H1 (cell line): Measurements from ENCODE around the gene OR2Y1. TPM values are rescaled to one million over a fixed set of nuclear protein-coding genes. Genes with fewer than 3 reads are reported as not detected.

Source experiments
- CTCF ChIA-PET: fragments of 300-600 bp; sonication (Branson Sonifier 250); formaldehyde crosslinking; loops from one replicate; lab custom pipeline; 2021; ENCODE audit not compliant: partially characterized antibody; lab: Charles Lee
- POLR2A ChIA-PET: fragments of 300-600 bp; sonication (Branson Sonifier 250); formaldehyde crosslinking; loops from one replicate; lab custom pipeline; 2021; ENCODE audit warnings: inconsistent platforms; ENCODE audit not compliant: partially characterized antibody; lab: Charles Lee
- DNase-seq, 2 experiments: peaks; one replicate each; pipeline versions ENCODE4 v3.0.0 to v3.0.0-alpha.2; 2010 to 2022; ENCODE audit warnings: low spot score in 2 of 2, low read depth in 1 of 2, mixed read lengths in 1 of 2
- FAIRE-seq: peaks from 2 replicates; lab custom pipeline; 2011; peaks lifted over from hg19 to GRCh38; lab: Jason Lieb, UNC
- H2AFZ ChIP-seq: 2 replicates; pipeline ENCODE4 v1.8.1; 2012; ENCODE audit warnings: low read length, inconsistent platforms
- H2AK5ac ChIP-seq: 2 replicates; pipeline ENCODE4 v1.6.1; 2013; ENCODE audit warnings: low read depth, low read length
- H2BK120ac ChIP-seq: replicated peaks from 2 replicates; pipeline ENCODE3; 2013; ENCODE audit warnings: low read depth, low read length, inconsistent platforms
- H2BK12ac ChIP-seq: 2 replicates; pipeline ENCODE4 v1.6.1; 2013; ENCODE audit warnings: low read depth, low read length
- H2BK15ac ChIP-seq: 2 replicates; pipeline ENCODE4 v1.6.1; 2013; ENCODE audit warnings: low read length
- H2BK20ac ChIP-seq: 2 replicates; pipeline ENCODE4 v1.6.1; 2013; ENCODE audit warnings: low read length
- H2BK5ac ChIP-seq: 2 replicates; pipeline ENCODE4 v1.6.1; 2013; ENCODE audit warnings: low read depth, low read length
- H3K14ac ChIP-seq: 2 replicates; pipeline ENCODE4 v1.6.1; 2013; ENCODE audit warnings: inconsistent platforms; ENCODE audit not compliant: insufficient read length
- H3K18ac ChIP-seq: 2 replicates; pipeline ENCODE4 v1.6.1; 2013; ENCODE audit warnings: low read length; ENCODE audit errors: extremely low read depth
- H3K23ac ChIP-seq: 2 replicates; pipeline ENCODE4 v1.6.1; 2013; ENCODE audit warnings: inconsistent platforms; ENCODE audit not compliant: insufficient read length
- H3K23me2 ChIP-seq: 2 replicates; pipeline ENCODE4 v1.6.1; 2013; ENCODE audit warnings: low read depth, low read length
- H3K27ac ChIP-seq: 2 replicates; pipeline ENCODE4 v1.6.1; 2011; ENCODE audit warnings: low read depth, low read length, inconsistent platforms
- H3K27me3 ChIP-seq, 4 experiments: replicated peaks in 1 of 4; 1 replicate in 1 of 4; 2 replicates in 3 of 4; pipeline versions ENCODE4 v1.6.1 to v1.8.1; 2011 to 2013; ENCODE audit warnings: low read length in 3 of 4, mild to moderate bottlenecking in 3 of 4, inconsistent platforms in 2 of 4, mixed read lengths in 2 of 4, moderate library complexity in 1 of 4; ENCODE audit not compliant: control insufficient read depth in 3 of 4, insufficient read depth in 3 of 4; ENCODE audit errors: extremely low read depth in 1 of 4
- H3K36me3 ChIP-seq, 4 experiments: 2 replicates each; pipeline versions ENCODE4 v1.6.1 to v1.8.1; 2011 to 2013; ENCODE audit warnings: mild to moderate bottlenecking in 4 of 4, low read length in 3 of 4, moderate library complexity in 2 of 4, control low read depth in 1 of 4, inconsistent platforms in 1 of 4; ENCODE audit not compliant: insufficient read depth in 4 of 4, control insufficient read depth in 2 of 4
- H3K4ac ChIP-seq: replicated peaks from 2 replicates; pipeline ENCODE3; 2013; ENCODE audit warnings: low read length, low read depth, mixed read lengths, inconsistent platforms; ENCODE audit not compliant: insufficient read length
- H3K4me1 ChIP-seq, 4 experiments: replicated peaks in 1 of 4; 1 replicate in 1 of 4; 2 replicates in 3 of 4; pipeline versions ENCODE4 v1.6.1 to v1.8.1; 2011 to 2013; ENCODE audit warnings: low read length in 3 of 4, inconsistent platforms in 2 of 4, mixed read lengths in 1 of 4; ENCODE audit not compliant: insufficient read depth in 4 of 4, control insufficient read depth in 3 of 4
- H3K4me2 ChIP-seq, 2 experiments: 2 replicates each; pipeline versions ENCODE4 v1.6.1 to v1.8.1; 2011 to 2013; ENCODE audit warnings: low read depth in 2 of 2, low read length in 2 of 2, control low read depth in 1 of 2, inconsistent platforms in 1 of 2, mild to moderate bottlenecking in 1 of 2; ENCODE audit not compliant: insufficient read depth in 1 of 2
- H3K4me3 ChIP-seq, 4 experiments: fragments of 200-600, 300-600 bp in 1 of 4; sonication (generic), shearing (Covaris generic), sonication (Bioruptor Twin) in 1 of 4; 2 replicates each; pipeline versions ENCODE4 v1.5.1 to v1.8.1; 2011 to 2016; ENCODE audit warnings: low read length in 4 of 4, low read depth in 3 of 4, control low read depth in 2 of 4, inconsistent platforms in 2 of 4, mild to moderate bottlenecking in 2 of 4, mixed read lengths in 1 of 4, moderate library complexity in 1 of 4; ENCODE audit not compliant: insufficient read depth in 2 of 4; ENCODE audit errors: extremely low read depth in 1 of 4
- H3K56ac ChIP-seq: replicated peaks from 2 replicates; pipeline ENCODE3; 2013; ENCODE audit warnings: low read depth, mild to moderate bottlenecking, mixed read lengths, low read length, inconsistent platforms; ENCODE audit not compliant: insufficient read length
- H3K79me1 ChIP-seq: 2 replicates; pipeline ENCODE4 v1.6.1; 2013; ENCODE audit warnings: low read depth, low read length, control low read depth
- H3K79me2 ChIP-seq, 2 experiments: 2 replicates each; pipeline versions ENCODE4 v1.6.1 to v1.8.1; 2012 to 2013; ENCODE audit warnings: low read length in 2 of 2, mild to moderate bottlenecking in 2 of 2, inconsistent platforms in 1 of 2; ENCODE audit not compliant: insufficient read depth in 2 of 2, control insufficient read depth in 1 of 2
- H3K9ac ChIP-seq, 4 experiments: replicated peaks in 1 of 4; 1 replicate in 1 of 4; 2 replicates in 3 of 4; pipeline versions ENCODE4 v1.6.1 to v1.8.1; 2011 to 2013; ENCODE audit warnings: low read depth in 3 of 4, low read length in 3 of 4, control low read depth in 2 of 4, mild to moderate bottlenecking in 2 of 4, moderate library complexity in 2 of 4, inconsistent platforms in 1 of 4; ENCODE audit errors: extremely low read depth in 1 of 4
- H3K9me3 ChIP-seq, 2 experiments: 2 replicates each; pipeline versions ENCODE4 v1.6.1 to v1.8.1; 2012 to 2013; ENCODE audit warnings: mild to moderate bottlenecking in 2 of 2, moderate library complexity in 2 of 2, control low read depth in 1 of 2, inconsistent platforms in 1 of 2, low read depth in 1 of 2, low read length in 1 of 2, mixed read lengths in 1 of 2; ENCODE audit not compliant: insufficient read depth in 2 of 2
- H4K20me1 ChIP-seq, 2 experiments: replicated peaks in 1 of 2; 2 replicates each; pipeline versions ENCODE3 to v1.8.1; 2011 to 2013; ENCODE audit warnings: inconsistent platforms in 2 of 2, low read length in 2 of 2, mild to moderate bottlenecking in 1 of 2; ENCODE audit not compliant: insufficient read depth in 2 of 2, control insufficient read depth in 1 of 2
- H4K5ac ChIP-seq: 2 replicates; pipeline ENCODE4 v1.6.1; 2013; ENCODE audit warnings: low read length, low read depth, mixed read lengths, inconsistent platforms; ENCODE audit not compliant: insufficient read length
- H4K8ac ChIP-seq: 2 replicates; pipeline ENCODE4 v1.8.0; 2013; ENCODE audit warnings: mild to moderate bottlenecking, moderate library complexity, low read length, inconsistent platforms; ENCODE audit not compliant: insufficient read depth; ENCODE audit errors: extremely low read depth
- H4K91ac ChIP-seq: replicated peaks from 2 replicates; pipeline ENCODE3; 2013; ENCODE audit warnings: low read length, mixed read lengths, inconsistent platforms; ENCODE audit not compliant: insufficient read length
- HDAC6 ChIP-seq: IDR thresholded peaks from one replicate; pipeline ENCODE4 v1.7.1; 2012; ENCODE audit warnings: low read depth, mild to moderate bottlenecking, inconsistent platforms, low read length, moderate library complexity
- NRF1 ChIP-seq: IDR thresholded peaks from 2 replicates; pipeline ENCODE4 v1.6.1; 2011; ENCODE audit warnings: mild to moderate bottlenecking, low read depth, low read length, improper control_type of control experiment
- SP1 ChIP-seq: IDR thresholded peaks from 2 replicates; pipeline ENCODE4 v1.6.1; 2011; ENCODE audit warnings: low read depth, low read length
- TAF1 ChIP-seq: IDR thresholded peaks from 2 replicates; pipeline ENCODE4 v1.6.1; 2011; ENCODE audit warnings: mild to moderate bottlenecking, low read depth, low read length
- WGBS, 2 experiments: shearing (Covaris generic) in 1 of 2; methylation state at CpG; one replicate each; pipeline versions ENCODE4 v1.1.6 to v1.1.7; 2013 to 2015; ENCODE audit warnings: low lambda C conversion rate in 2 of 2, mixed read lengths in 2 of 2, inconsistent platforms in 1 of 2, low coverage in 1 of 2, missing lambda C conversion rate in 1 of 2; ENCODE audit not compliant: insufficient replicate concordance in 2 of 2, insufficient coverage in 1 of 2, insufficient read length in 1 of 2; ENCODE audit errors: extremely low coverage in 1 of 2, missing lambda C conversion rate in 1 of 2; 5-methylcytosine and 5-hydroxymethylcytosine counted together
- polyA plus RNA-seq, 7 experiments: library from polyadenylated mRNA; depleted of rRNA in 3 of 7; stranded (reverse) in 5 of 7; unstranded in 2 of 7; fragments of >200 nt in 5 of 7; fragments of 200-250 nt in 2 of 7; gene quantifications; 1 replicate in 5 of 7; 2 replicates in 1 of 7; 4 replicates in 1 of 7; pipeline versions ENCODE4 v1.2.1 to v1.2.3, GENCODE V29; 2011 to 2013; ENCODE audit warnings: missing spikeins in 2 of 7, mixed read lengths in 2 of 7
- total RNA-seq: library from RNA; stranded (reverse); fragmentation: NEBNext Ultra II Directional; extraction: Animal tissue kit (Norgen Biotek cat#: 25700); gene quantifications from 2 replicates; pipeline ENCODE4 v1.2.1, GENCODE V29; 2021

Gene OR2Y1
- total and polyA plus RNA-seq, 2 of the 8 experiments (the other 6 are each of a cell fraction or from before 2014, with no cell fraction given) = not detected

GRCh38 chr5:180769821-180770220 lies 30.0 kb upstream of the OR2Y1 start:
- Histone ChIP-seq H3K4me3 (no peak overlapping the region), H2AFZ (no peak overlapping the region), H4K5ac (no peak overlapping the region), H3K18ac (no peak overlapping the region), H3K36me3 (no peaks in the 10 kb centered on the region), H2BK15ac (no peak overlapping the region), H4K8ac (no peak overlapping the region), H3K23me2 (no peaks in the 10 kb centered on the region), H3K4me2 (no peak overlapping the region), H3K79me1 (no peaks in the 10 kb centered on the region), H2BK20ac (no peak overlapping the region), H3K9me3 (peaks cover 8 to 13% of the 10 kb centered on the region in 2 experiments; a peak in 3 of 4 replicates), H3K14ac (no peak overlapping the region), H3K27ac (no peak overlapping the region), H2BK5ac (no peak overlapping the region), H3K4ac (no peak overlapping the region), H3K27me3 (no peaks in the 10 kb centered on the region), H3K79me2 (no peaks in the 10 kb centered on the region), H2BK120ac (no peak overlapping the region), H2BK12ac (no peak overlapping the region), H3K56ac (no peak overlapping the region), H4K20me1 (no peaks in the 10 kb centered on the region), H3K4me1 (no peaks in the 10 kb centered on the region), H3K23ac (no peak overlapping the region), H4K91ac (no peak overlapping the region), H2AK5ac (no peak overlapping the region), H3K9ac (no peak overlapping the region)
- POLR2A ChIA-PET = no interaction called here
- no peak for TF ChIP-seq HDAC6
- TF ChIP-seq SP1 = no peak
- no peak for TF ChIP-seq NRF1
- no peak for TF ChIP-seq TAF1
- CTCF ChIA-PET = interaction anchor here (0.6 kb wide), 2 partner anchors 98 to 358 kb away, joined by 3 read pairs; no protein-coding TSS in a partner anchor
- no peak for FAIRE-seq
- no peak for DNase-seq
- WGBS, 2 experiments = 84% methylated on average over 3 of the region's 3 CpGs; no CpG with 5 or more reads in 1 of the 2 experiments
